Measurements from ENCODE around the gene CMIP.

GRCh38 chr16:81645925-81646324 lies 201.3 kb downstream of the CMIP start:
- TF ChIP-seq, protein P1, sequence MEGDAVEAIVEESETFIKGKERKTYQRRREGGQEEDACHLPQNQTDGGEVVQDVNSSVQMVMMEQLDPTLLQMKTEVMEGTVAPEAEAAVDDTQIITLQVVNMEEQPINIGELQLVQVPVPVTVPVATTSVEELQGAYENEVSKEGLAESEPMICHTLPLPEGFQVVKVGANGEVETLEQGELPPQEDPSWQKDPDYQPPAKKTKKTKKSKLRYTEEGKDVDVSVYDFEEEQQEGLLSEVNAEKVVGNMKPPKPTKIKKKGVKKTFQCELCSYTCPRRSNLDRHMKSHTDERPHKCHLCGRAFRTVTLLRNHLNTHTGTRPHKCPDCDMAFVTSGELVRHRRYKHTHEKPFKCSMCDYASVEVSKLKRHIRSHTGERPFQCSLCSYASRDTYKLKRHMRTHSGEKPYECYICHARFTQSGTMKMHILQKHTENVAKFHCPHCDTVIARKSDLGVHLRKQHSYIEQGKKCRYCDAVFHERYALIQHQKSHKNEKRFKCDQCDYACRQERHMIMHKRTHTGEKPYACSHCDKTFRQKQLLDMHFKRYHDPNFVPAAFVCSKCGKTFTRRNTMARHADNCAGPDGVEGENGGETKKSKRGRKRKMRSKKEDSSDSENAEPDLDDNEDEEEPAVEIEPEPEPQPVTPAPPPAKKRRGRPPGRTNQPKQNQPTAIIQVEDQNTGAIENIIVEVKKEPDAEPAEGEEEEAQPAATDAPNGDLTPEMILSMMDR (IDR thresholded peaks at IDR 0.05): no peak
- no peak for TF ChIP-seq POLR2A (IDR thresholded peaks at IDR 0.05)
